OCI-LY1 (cell line): ENCODE results near the gene CSK.

ENCODE experiments used
- CTCF ChIP-seq: fragments of 200-600 bp; sonication (generic), shearing (Covaris generic); IDR thresholded peaks from 2 replicates; pipeline ENCODE4 v1.5.1; 2017; ENCODE audit warnings: mild to moderate bottlenecking, antibody characterized with exemption, low read length, moderate library complexity, mixed read lengths
- EZH2 ChIP-seq: fragments of 200-600 bp; sonication (generic), shearing (Covaris generic); IDR thresholded peaks from 2 replicates; pipeline ENCODE4 v1.8.0; 2017; ENCODE audit warnings: borderline replicate concordance, mixed run types, mild to moderate bottlenecking, antibody characterized with exemption, low read length, moderate library complexity, mixed read lengths

GRCh38 chr15:74840851-74841775 lies 59.2 kb downstream of the CSK start:
- TF ChIP-seq EZH2 (no peak), CTCF (no peak)
